ENCODE data around the gene ZNF608. TPM values are rescaled to one million over a fixed set of nuclear protein-coding genes. Genes with fewer than 3 reads are reported as not detected.

Gene ZNF608
- total RNA-seq, 1 experiment from 2014 or later, result 23.9 TPM

- no peak for DNase-seq (ENCODE audit: low read depth)
- in situ Hi-C loops (cut with HindIII; ENCODE audit: low pct_unique_long_range_greater_than_20kb, low sequenced_read_pairs), result no loop called here
These were observed 14.6 kb upstream of the ZNF608 start for GRCh38 chr5:124761010-124761409.

GRCh38 chr5:124760608-124761007 is 14.2 kb upstream of the ZNF608 start:
- in situ Hi-C loops (cut with HindIII; ENCODE audit: low pct_unique_long_range_greater_than_20kb, low sequenced_read_pairs), result no loop called here
- DNase-seq (ENCODE audit: low read depth), result no peak

GRCh38 chr5:124755565-124755964 is 9.1 kb upstream of the ZNF608 start:
- DNase-seq (ENCODE audit: low read depth), result peak; percentile 40
- in situ Hi-C loops (cut with HindIII; ENCODE audit: low pct_unique_long_range_greater_than_20kb, low sequenced_read_pairs), result no loop called here

GRCh38 chr5:124755041-124755440 is 8.6 kb upstream of the ZNF608 start:
- in situ Hi-C loops (cut with HindIII; ENCODE audit: low pct_unique_long_range_greater_than_20kb, low sequenced_read_pairs), result no loop called here
- no peak for DNase-seq (ENCODE audit: low read depth)

- no peak for DNase-seq (ENCODE audit: low read depth)
- in situ Hi-C loops (cut with HindIII; ENCODE audit: low pct_unique_long_range_greater_than_20kb, low sequenced_read_pairs), result no loop called here
These were observed 7.9 kb upstream of the ZNF608 start for GRCh38 chr5:124754206-124754927.

- DNase-seq (ENCODE audit: low read depth), result no peak
- in situ Hi-C loops (cut with HindIII; ENCODE audit: low pct_unique_long_range_greater_than_20kb, low sequenced_read_pairs), result no loop called here
These were observed 6.6 kb upstream of the ZNF608 start for GRCh38 chr5:124752854-124753720.

GRCh38 chr5:124751031-124751430 is 4.6 kb upstream of the ZNF608 start:
- in situ Hi-C loops (cut with HindIII; ENCODE audit: low pct_unique_long_range_greater_than_20kb, low sequenced_read_pairs), result no loop called here
- no peak for DNase-seq (ENCODE audit: low read depth)

GRCh38 chr5:124748687-124749594 is 2.5 kb upstream of the ZNF608 start:
- peak; percentile 97 for DNase-seq (ENCODE audit: low read depth)
- in situ Hi-C loops (cut with HindIII; ENCODE audit: low pct_unique_long_range_greater_than_20kb, low sequenced_read_pairs), result no loop called here

GRCh38 chr5:124747791-124748686 is 1.6 kb upstream of the ZNF608 start:
- in situ Hi-C loops (cut with HindIII; ENCODE audit: low pct_unique_long_range_greater_than_20kb, low sequenced_read_pairs), result no loop called here

GRCh38 chr5:124746916-124747790 is 714 bp upstream of the ZNF608 start:
- in situ Hi-C loops (cut with HindIII; ENCODE audit: low pct_unique_long_range_greater_than_20kb, low sequenced_read_pairs), result no loop called here
- DNase-seq (ENCODE audit: low read depth), result peak; percentile 92

More at GRCh38 chr5:124747791-124748686, 1.6 kb upstream of the ZNF608 start:
- DNase-seq (ENCODE audit: low read depth), result peak; percentile 54

- in situ Hi-C loops (cut with HindIII; ENCODE audit: low pct_unique_long_range_greater_than_20kb, low sequenced_read_pairs), result no loop called here
These were observed 1.2 kb downstream of the ZNF608 start for GRCh38 chr5:124745007-124745927.

GRCh38 chr5:124744170-124744971 is 2.1 kb downstream of the ZNF608 start:
- peak; percentile 58 for DNase-seq (ENCODE audit: low read depth)
- in situ Hi-C loops (cut with HindIII; ENCODE audit: low pct_unique_long_range_greater_than_20kb, low sequenced_read_pairs), result no loop called here

More at GRCh38 chr5:124745007-124745927, 1.2 kb downstream of the ZNF608 start:
- no peak for DNase-seq (ENCODE audit: low read depth)

GRCh38 chr5:124743602-124744169 is 2.8 kb downstream of the ZNF608 start:
- in situ Hi-C loops (cut with HindIII; ENCODE audit: low pct_unique_long_range_greater_than_20kb, low sequenced_read_pairs), result no loop called here
- DNase-seq (ENCODE audit: low read depth), result peak; percentile 87

- in situ Hi-C loops (cut with HindIII; ENCODE audit: low pct_unique_long_range_greater_than_20kb, low sequenced_read_pairs), result no loop called here
- DNase-seq (ENCODE audit: low read depth), result peak; percentile 77
These were observed 3.3 kb downstream of the ZNF608 start for GRCh38 chr5:124742983-124743601.
